ENCODE data around the gene SHE. TPM values are rescaled to one million over a fixed set of nuclear protein-coding genes. Genes with fewer than 3 reads are reported as not detected.

Gene SHE
- total and polyA plus RNA-seq, 2 of the 8 experiments (the other 6 are each of a cell fraction or from before 2014, with no cell fraction given), result 0.44 to 0.45 TPM

DNA sequence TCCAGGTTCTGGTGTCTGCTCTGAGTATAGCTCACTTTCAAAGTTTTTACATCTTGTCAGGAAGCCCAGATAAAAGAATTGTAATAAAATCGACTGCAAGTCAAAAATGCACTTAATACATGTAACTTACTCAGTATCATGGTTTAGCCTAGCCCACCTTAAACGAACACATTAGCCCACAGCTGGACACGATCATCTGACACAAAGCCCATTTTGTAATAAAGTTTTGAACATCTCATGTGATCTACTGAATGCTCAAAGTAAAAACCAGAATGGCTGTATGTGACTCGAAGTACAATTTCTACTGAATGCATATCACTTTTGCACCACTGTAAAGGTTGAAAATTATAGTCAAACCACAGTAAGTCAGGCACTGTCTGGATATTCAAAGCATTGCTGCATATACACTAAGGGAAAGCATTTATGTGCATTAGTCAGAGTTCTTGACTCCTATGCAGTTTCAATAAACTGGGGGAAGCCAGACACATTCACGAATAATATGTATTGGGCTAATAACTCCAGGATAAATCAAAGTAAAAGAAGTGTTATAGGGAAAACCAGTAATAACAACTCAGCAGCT is 12.4 kb downstream of the SHE start (continued):
- TF ChIP-seq SP2 (IDR thresholded peaks at IDR 0.05; ENCODE audit: low read length) (no peak), NRF1 (IDR thresholded peaks at IDR 0.05; ENCODE audit: low read depth, low read length) (no peak), CBX8 (IDR thresholded peaks at IDR 0.05; ENCODE audit: borderline replicate concordance, low read depth, low read length) (no peak), SP1 (IDR thresholded peaks at IDR 0.05; ENCODE audit: low read depth, low read length) (no peak), CHD2 (IDR thresholded peaks at IDR 0.05; ENCODE audit: low read length) (no peak), TEAD4 (IDR thresholded peaks at IDR 0.05; ENCODE audit: low read depth, low read length) (no peak)

All from H1 (cell line).